Right lobe of liver (tissue), 4 donors: ENCODE measurements around the gene KCNN3.

ENCODE experiments used
- CTCF ChIP-seq, 4 donors: fragments of 200-600 bp in 3 of 4; fragments of 450-650 bp in 1 of 4; IDR thresholded peaks; one replicate each; pipeline versions ENCODE4 v1.5.1 to v1.8.0; 2016 to 2022; ENCODE audit warnings: antibody characterized with exemption in 4 of 4, mild to moderate bottlenecking in 2 of 4
- POLR2A ChIP-seq: fragments of 450-650 bp; IDR thresholded peaks from one replicate; pipeline ENCODE4 v1.6.1; 2017; ENCODE audit warnings: antibody characterized with exemption, mild to moderate bottlenecking
- donor health status: DM: no; HTN: no; CAD: no.
- donor health status: DM: no; HTN: no; CAD: no.
- donor health status: DM: no; HTN: yes; CAD: no.

DNA sequence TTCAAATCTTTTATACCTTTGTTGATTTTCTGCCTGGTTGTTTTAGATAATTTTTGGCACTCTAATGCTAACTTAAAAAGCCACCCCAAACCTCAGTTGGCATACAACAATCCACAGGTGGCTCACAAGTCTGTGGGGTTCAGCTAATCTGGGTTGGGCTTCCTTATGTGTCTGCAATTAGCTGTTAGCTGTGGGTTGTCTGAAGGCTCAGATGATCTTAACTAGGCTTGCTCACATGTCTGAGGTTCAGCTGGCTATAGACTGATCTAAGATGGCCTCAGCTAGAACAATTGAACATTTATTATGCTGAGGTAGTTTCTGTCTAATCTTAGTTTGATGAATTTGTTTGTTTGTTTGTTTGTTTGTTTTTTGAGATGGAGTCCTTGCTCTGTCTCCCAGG is 217.2 kb downstream of the KCNN3 start:
- TF ChIP-seq CTCF (IDR thresholded peaks at IDR 0.05), result no peak
- no peak for TF ChIP-seq POLR2A
